ES-I3 (cell line): ENCODE results near the gene CD9.

Experiments
- H3K36me3 ChIP-seq: 2 replicates; pipeline ENCODE4 v1.6.1; 2013; ENCODE audit warnings: mild to moderate bottlenecking, low read length, control low read depth, moderate library complexity; ENCODE audit not compliant: insufficient read depth
- H3K4me1 ChIP-seq: 2 replicates; pipeline ENCODE4 v1.6.1; 2013; ENCODE audit warnings: mild to moderate bottlenecking, control low read depth, low read length; ENCODE audit not compliant: insufficient read depth
- H3K9ac ChIP-seq: 2 replicates; pipeline ENCODE4 v1.6.1; 2013; ENCODE audit warnings: low read depth, mild to moderate bottlenecking, low read length, moderate library complexity
- H3K9me3 ChIP-seq: 2 replicates; pipeline ENCODE4 v1.6.1; 2013; ENCODE audit warnings: mild to moderate bottlenecking, low read length, moderate library complexity; ENCODE audit not compliant: control insufficient read depth, insufficient read depth

The CD9 gene

GRCh38 chr12:6229224-6230218 lies 29.3 kb downstream of the CD9 start:
- Histone ChIP-seq H3K9ac (no peak overlapping the region), H3K36me3 (peaks cover 26% of the 10 kb centered on the region), H3K4me1 (0 out of 2 replicates have a peak, but pooled peaks cover 6% of the 10 kb centered on the region)

GRCh38 chr12:6230321-6231110 lies 30.3 kb downstream of the CD9 start:
- no peaks in the 10 kb centered on the region for H3K9me3 ChIP-seq
- H3K4me1 ChIP-seq = 0 out of 2 replicates have a peak, but pooled peaks cover 6% of the 10 kb centered on the region
- no peak overlapping the region for H3K9ac ChIP-seq
- peaks cover 29% of the 10 kb centered on the region for H3K36me3 ChIP-seq

More at GRCh38 chr12:6229224-6230218, 29.3 kb downstream of the CD9 start:
- H3K9me3 ChIP-seq = no peaks in the 10 kb centered on the region

- Histone ChIP-seq H3K4me1 (0 out of 2 replicates have a peak, but pooled peaks cover 6% of the 10 kb centered on the region), H3K9ac (no peak overlapping the region), H3K9me3 (no peaks in the 10 kb centered on the region), H3K36me3 (peaks cover 35% of the 10 kb centered on the region)
These were observed 31.4 kb downstream of the CD9 start for GRCh38 chr12:6231359-6232268.

GRCh38 chr12:6233121-6233971 lies 33.1 kb downstream of the CD9 start:
- peaks cover 33% of the 10 kb centered on the region for H3K36me3 ChIP-seq
- H3K9ac ChIP-seq = no peak overlapping the region
- H3K4me1 ChIP-seq = 0 out of 2 replicates have a peak, but pooled peaks cover 6% of the 10 kb centered on the region

GRCh38 chr12:6234214-6234613 lies 34.0 kb downstream of the CD9 start:
- Histone ChIP-seq H3K9ac (no peak overlapping the region), H3K4me1 (0 out of 2 replicates have a peak, but pooled peaks cover 6% of the 10 kb centered on the region), H3K36me3 (peaks cover 36% of the 10 kb centered on the region), H3K9me3 (no peaks in the 10 kb centered on the region)

More at GRCh38 chr12:6233121-6233971, 33.1 kb downstream of the CD9 start:
- H3K9me3 ChIP-seq = no peaks in the 10 kb centered on the region

GRCh38 chr12:6234906-6235305 lies 34.7 kb downstream of the CD9 start:
- Histone ChIP-seq H3K4me1 (0 out of 2 replicates have a peak, but pooled peaks cover 5% of the 10 kb centered on the region), H3K9me3 (no peaks in the 10 kb centered on the region), H3K36me3 (peaks cover 41% of the 10 kb centered on the region), H3K9ac (no peak overlapping the region)

- no peak overlapping the region for H3K9ac ChIP-seq
- no peaks in the 10 kb centered on the region for H3K4me1 ChIP-seq
- H3K36me3 ChIP-seq = peaks cover 38% of the 10 kb centered on the region
- H3K9me3 ChIP-seq = no peaks in the 10 kb centered on the region
These were observed 35.3 kb downstream of the CD9 start for GRCh38 chr12:6235499-6235898.

GRCh38 chr12:6235906-6236640 lies 35.9 kb downstream of the CD9 start:
- Histone ChIP-seq H3K4me1 (no peaks in the 10 kb centered on the region), H3K36me3 (peaks cover 36% of the 10 kb centered on the region), H3K9ac (no peak overlapping the region), H3K9me3 (no peaks in the 10 kb centered on the region)

- Histone ChIP-seq H3K36me3 (peaks cover 36% of the 10 kb centered on the region), H3K9me3 (no peaks in the 10 kb centered on the region), H3K9ac (no peak overlapping the region), H3K4me1 (no peaks in the 10 kb centered on the region)
These were observed 36.4 kb downstream of the CD9 start for GRCh38 chr12:6236641-6236940.

GRCh38 chr12:6237830-6238229 lies 37.6 kb downstream of the CD9 start:
- Histone ChIP-seq H3K9me3 (no peaks in the 10 kb centered on the region), H3K9ac (no peak overlapping the region), H3K4me1 (no peaks in the 10 kb centered on the region), H3K36me3 (peaks cover 36% of the 10 kb centered on the region)

- H3K4me1 ChIP-seq = no peaks in the 10 kb centered on the region
- peaks cover 32% of the 10 kb centered on the region for H3K36me3 ChIP-seq
- H3K9ac ChIP-seq = no peak overlapping the region
- H3K9me3 ChIP-seq = no peaks in the 10 kb centered on the region; the same call in 1 of the 2 replicates
These were observed 38.7 kb downstream of the CD9 start for GRCh38 chr12:6238875-6239274.

GRCh38 chr12:6241495-6241894 lies 41.3 kb downstream of the CD9 start:
- H3K4me1 ChIP-seq = no peaks in the 10 kb centered on the region
- peaks cover 6% of the 10 kb centered on the region; the same call in 1 of the 2 replicates for H3K9me3 ChIP-seq
- H3K9ac ChIP-seq = no peak overlapping the region
- peaks cover 20% of the 10 kb centered on the region for H3K36me3 ChIP-seq
